ENCODE data around the gene LY6G5B.
A peak's percentile ranks its signal among the peaks of the same experiment; 100 is the strongest.

Gene LY6G5B

DNA sequence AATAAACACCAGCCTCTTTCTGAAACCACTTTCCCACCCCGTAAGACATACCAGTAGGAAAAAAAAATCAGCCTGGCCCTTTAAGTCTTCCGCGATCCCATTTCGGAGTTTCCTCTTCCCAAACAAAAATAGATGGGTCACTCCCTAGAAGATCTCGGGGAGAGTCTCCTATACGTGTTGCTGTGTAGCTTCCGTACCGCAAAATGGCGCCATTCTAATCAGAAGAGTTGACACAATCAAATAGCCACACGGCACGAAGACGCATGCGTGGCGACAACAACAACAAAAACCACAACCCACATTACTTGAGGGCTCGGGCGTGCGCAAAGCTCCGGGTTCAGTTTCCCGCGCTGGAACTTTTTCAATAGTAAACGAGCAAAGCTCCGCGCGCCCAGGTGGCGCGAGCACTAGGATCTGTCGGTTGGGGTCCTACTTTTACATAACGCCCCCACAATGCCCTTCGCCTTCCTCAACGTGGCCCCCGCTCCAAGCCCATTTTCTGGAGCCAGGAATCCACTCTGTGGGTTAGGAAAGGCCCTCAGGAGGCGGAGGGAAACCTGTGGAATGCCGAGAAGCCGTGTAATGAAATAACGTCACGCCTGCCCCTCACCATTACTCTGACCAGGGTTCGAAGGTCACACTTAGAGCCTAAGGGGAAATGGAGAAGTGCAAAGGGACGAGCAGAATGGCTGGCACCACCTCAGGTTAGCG is 4.8 kb upstream of the LY6G5B start, which contains the start of gene GPANK1:
TSS of gene GPANK1 (minus strand) at position 208 of the 711 bp plus-strand sequence. CDS start 519 bp downstream, outside the sequence.
- peak; percentile 85 for DNase-seq (ENCODE audit: extremely low read depth, low read depth)
- TF ChIP-seq, protein P1, sequence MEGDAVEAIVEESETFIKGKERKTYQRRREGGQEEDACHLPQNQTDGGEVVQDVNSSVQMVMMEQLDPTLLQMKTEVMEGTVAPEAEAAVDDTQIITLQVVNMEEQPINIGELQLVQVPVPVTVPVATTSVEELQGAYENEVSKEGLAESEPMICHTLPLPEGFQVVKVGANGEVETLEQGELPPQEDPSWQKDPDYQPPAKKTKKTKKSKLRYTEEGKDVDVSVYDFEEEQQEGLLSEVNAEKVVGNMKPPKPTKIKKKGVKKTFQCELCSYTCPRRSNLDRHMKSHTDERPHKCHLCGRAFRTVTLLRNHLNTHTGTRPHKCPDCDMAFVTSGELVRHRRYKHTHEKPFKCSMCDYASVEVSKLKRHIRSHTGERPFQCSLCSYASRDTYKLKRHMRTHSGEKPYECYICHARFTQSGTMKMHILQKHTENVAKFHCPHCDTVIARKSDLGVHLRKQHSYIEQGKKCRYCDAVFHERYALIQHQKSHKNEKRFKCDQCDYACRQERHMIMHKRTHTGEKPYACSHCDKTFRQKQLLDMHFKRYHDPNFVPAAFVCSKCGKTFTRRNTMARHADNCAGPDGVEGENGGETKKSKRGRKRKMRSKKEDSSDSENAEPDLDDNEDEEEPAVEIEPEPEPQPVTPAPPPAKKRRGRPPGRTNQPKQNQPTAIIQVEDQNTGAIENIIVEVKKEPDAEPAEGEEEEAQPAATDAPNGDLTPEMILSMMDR (IDR thresholded peaks at IDR 0.05; ENCODE audit: low read depth, low read length), result no peak

DNA sequence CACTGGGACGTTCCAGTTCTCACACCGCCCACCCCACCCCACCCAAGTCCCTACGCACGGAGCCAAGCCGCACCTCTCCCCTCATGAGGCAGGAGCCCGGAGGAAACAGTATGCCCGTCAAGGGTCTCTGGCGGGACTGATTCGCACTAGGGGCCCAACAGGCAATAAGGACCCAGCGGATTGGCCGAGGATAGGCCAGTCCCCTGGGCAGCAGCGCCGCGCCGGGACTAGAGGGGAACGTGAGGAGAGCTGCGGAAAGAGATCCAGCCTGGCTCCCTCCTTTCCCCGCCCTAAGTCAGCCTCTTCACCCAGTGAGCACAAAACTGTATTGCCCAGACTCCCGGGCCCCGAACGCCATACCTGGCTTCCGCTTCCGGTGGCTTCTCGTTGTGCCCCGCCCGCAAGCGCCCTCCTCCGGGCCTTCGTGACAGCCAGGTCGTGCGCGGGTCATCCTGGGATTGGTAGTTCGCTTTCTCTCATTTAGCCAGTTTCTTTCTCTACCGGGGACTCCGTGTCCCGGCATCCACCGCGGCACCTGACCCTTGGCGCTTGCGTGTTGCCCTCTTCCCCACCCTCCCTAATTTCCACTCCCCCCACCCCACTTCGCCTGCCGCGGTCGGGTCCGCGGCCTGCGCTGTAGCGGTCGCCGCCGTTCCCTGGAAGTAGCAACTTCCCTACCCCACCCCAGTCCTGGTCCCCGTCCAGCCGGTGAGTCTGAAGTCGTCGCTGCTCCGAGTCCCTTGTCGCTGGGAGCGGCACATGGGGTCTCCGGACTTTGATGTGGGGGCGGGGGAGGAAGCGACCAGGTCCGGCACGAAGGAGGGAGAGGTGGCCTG is 4.1 kb upstream of the LY6G5B start, which contains the start of gene CSNK2B:
TSS of gene CSNK2B (plus strand) at position 580 of the 836 bp plus-strand sequence. CDS start 752 bp downstream, outside the sequence.
- peak; percentile 91 for DNase-seq (ENCODE audit: extremely low read depth, low read depth)
- TF ChIP-seq, protein P1 (IDR thresholded peaks at IDR 0.05; ENCODE audit: low read depth, low read length), result no peak

DNA sequence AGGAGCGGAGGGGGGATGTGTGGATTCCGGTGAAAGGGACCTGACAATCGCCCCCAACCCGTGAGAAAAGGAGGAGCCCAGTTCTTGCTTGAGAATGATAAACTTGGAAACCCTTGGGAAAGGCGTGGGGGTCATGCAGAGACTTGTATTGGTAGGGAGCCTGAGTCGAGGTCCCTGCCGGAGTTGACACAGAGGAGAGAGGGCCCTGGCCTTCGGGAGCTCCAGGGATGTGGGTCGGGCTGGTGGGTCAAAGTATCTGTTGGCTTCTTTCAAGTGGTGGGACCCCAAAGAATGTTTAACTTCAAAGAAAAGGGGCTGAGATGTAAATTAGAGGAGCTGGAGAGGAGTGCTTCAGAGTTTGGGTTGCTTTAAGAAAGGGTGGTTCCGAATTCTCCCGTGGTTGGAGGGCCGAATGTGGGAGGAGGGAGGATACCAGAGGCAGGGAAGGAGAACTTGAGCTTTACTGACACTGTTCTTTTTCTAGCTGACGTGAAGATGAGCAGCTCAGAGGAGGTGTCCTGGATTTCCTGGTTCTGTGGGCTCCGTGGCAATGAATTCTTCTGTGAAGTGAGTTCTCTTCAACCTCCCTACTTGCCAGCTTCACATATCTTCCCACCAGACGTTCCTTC is 3.3 kb upstream of the LY6G5B start:
- no peak for DNase-seq (ENCODE audit: extremely low read depth, low read depth)
- TF ChIP-seq, protein P1 (IDR thresholded peaks at IDR 0.05; ENCODE audit: low read depth, low read length), result no peak

DNA sequence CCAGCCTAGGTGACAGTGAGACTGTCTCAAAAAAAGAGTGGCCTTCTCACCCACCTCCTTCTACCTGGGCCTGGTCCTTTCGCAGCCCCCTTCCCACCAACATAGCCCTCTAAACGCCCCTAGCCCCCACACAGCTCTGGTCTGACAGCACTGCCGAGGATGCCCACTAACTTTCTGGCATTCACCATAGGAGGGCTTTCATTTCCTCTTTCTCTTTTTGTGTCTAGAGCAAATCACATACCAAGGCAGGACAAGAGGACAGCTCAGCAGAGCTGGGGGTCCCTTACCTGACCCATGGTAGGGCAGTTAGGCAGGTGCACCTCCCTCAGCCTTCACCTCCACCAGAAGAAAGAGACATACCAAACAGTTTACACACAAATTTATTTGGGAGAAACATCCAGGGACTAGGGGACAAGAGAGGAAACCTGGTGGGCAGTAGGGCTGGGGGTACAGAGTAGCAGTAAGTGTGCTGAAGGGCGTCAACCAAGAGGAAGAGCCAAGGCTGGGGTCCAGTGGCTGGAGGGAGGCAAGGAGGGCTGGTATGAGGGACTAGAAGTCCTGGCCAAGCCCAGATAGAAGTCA is 6.6 kb downstream of the LY6G5B start:
- TF ChIP-seq, protein P1 (IDR thresholded peaks at IDR 0.05; ENCODE audit: low read depth, low read length), result no peak
- no peak for DNase-seq (ENCODE audit: extremely low read depth, low read depth)

DNA sequence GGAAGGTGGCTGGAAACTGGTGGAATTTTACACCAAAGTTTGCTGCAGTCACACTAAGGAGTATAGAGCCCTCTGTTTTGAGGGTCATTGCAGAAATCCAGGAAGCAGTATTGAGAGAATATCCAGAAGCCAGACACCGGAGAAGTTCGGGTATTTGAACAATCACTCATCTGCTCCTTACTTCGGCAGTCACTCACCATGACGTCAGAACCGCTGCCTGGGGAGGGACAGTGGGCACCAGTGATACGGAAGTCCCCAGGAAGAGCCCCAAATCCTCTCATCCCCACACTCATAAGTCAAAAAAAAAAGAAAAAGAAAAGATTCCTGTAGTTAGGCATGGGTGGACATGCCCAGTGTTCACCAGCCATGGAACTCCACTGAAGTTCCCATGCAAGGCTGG is 7.1 kb downstream of the LY6G5B start:
- TF ChIP-seq, protein P1 (IDR thresholded peaks at IDR 0.05; ENCODE audit: low read depth, low read length), result no peak
- no peak for DNase-seq (ENCODE audit: extremely low read depth, low read depth)

DNA sequence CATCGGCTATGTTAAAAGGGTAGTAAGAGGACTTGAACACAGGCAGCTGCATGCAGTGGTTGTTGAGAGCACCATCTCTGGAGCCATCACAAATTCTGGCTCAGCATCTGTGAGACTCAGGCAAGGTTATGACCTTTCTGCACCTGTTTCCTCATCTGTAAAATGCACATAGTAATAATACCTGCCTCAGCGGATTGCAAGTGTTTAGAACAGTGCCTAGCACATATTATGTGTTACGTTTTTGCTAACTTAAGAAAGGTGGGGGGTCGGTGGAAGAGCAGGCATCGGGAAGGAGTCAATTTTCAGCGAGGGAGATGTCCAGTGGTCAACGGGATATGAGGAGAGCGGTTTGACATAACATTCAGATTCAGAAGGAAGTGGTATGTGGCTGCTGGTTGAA is 8.2 kb downstream of the LY6G5B start:
- TF ChIP-seq, protein P1 (IDR thresholded peaks at IDR 0.05; ENCODE audit: low read depth, low read length), result no peak

More for the DNA sequence above, 8.2 kb downstream of the LY6G5B start:
- no peak for DNase-seq (ENCODE audit: extremely low read depth, low read depth)
